HG02884 (cell line): ENCODE results near the gene TBC1D10B.
"Not testable (repeated sequence)": the region's sequence is repeated elsewhere in the genome, so short reads cannot be mapped to it uniquely, and the experiment has no call there.

Experiments used
- ATAC-seq: cut with Tn5 transposase; IDR thresholded peaks from one replicate; pipeline ENCODE4 v1.9.1; 2021; ENCODE audit warnings: mild to moderate bottlenecking, moderate library complexity; ENCODE audit not compliant: unreplicated experiment

Gene TBC1D10B

GRCh38 chr16:30356401-30357084 lies 13.8 kb downstream of the TBC1D10B start:
- ATAC-seq: no peak

GRCh38 chr16:30355954-30356308 lies 14.4 kb downstream of the TBC1D10B start:
- ATAC-seq: no peak

- peak; percentile 67 for ATAC-seq
Measured at GRCh38 chr16:30355144-30355953, 14.9 kb downstream of the TBC1D10B start, which contains the start of gene CD2BP2. Gene CD2BP2, minus strand, starts transcription at chr16:30355308. Its CDS starts 627 bp downstream, at chr16:30354681.

- peak; percentile 15 for ATAC-seq
Measured at GRCh38 chr16:30354423-30355143, 15.7 kb downstream of the TBC1D10B start.

- ATAC-seq: no peak
Measured at GRCh38 chr16:30353438-30354129, 16.7 kb downstream of the TBC1D10B start.

GRCh38 chr16:30352488-30353401 lies 17.5 kb downstream of the TBC1D10B start:
- no peak for ATAC-seq

- ATAC-seq: no peak
Measured at GRCh38 chr16:30351586-30352419, 18.5 kb downstream of the TBC1D10B start.

GRCh38 chr16:30351001-30351441 lies 19.3 kb downstream of the TBC1D10B start:
- ATAC-seq: no peak

- ATAC-seq: no peak
Measured at GRCh38 chr16:30350134-30350871, 20.0 kb downstream of the TBC1D10B start.

GRCh38 chr16:30349675-30350074 lies 20.6 kb downstream of the TBC1D10B start:
- no peak for ATAC-seq

GRCh38 chr16:30348929-30349328 lies 21.4 kb downstream of the TBC1D10B start:
- no peak for ATAC-seq

GRCh38 chr16:30348113-30348512 lies 22.2 kb downstream of the TBC1D10B start:
- no peak for ATAC-seq

GRCh38 chr16:30346286-30346685 lies 24.0 kb downstream of the TBC1D10B start:
- no peak for ATAC-seq

- not testable (repeated sequence) for ATAC-seq
Measured at GRCh38 chr16:30343491-30343820, 26.8 kb downstream of the TBC1D10B start.

- ATAC-seq: no peak
Measured at GRCh38 chr16:30342751-30343490, 27.4 kb downstream of the TBC1D10B start.

- ATAC-seq: not testable (repeated sequence)
Measured at GRCh38 chr16:30341971-30342370, 28.3 kb downstream of the TBC1D10B start.

- no peak for ATAC-seq
Measured at GRCh38 chr16:30340621-30341020, 29.7 kb downstream of the TBC1D10B start.

GRCh38 chr16:30338715-30339114 lies 31.6 kb downstream of the TBC1D10B start:
- not testable (repeated sequence) for ATAC-seq
